GM19395 (cell line): ENCODE results near the gene THAP7.

Source experiments
- ATAC-seq: cut with Tn5 transposase; IDR thresholded peaks from one replicate; pipeline ENCODE4 v1.9.1; 2021; ENCODE audit warnings: mild to moderate bottlenecking, moderate library complexity; ENCODE audit not compliant: unreplicated experiment

The THAP7 gene

DNA sequence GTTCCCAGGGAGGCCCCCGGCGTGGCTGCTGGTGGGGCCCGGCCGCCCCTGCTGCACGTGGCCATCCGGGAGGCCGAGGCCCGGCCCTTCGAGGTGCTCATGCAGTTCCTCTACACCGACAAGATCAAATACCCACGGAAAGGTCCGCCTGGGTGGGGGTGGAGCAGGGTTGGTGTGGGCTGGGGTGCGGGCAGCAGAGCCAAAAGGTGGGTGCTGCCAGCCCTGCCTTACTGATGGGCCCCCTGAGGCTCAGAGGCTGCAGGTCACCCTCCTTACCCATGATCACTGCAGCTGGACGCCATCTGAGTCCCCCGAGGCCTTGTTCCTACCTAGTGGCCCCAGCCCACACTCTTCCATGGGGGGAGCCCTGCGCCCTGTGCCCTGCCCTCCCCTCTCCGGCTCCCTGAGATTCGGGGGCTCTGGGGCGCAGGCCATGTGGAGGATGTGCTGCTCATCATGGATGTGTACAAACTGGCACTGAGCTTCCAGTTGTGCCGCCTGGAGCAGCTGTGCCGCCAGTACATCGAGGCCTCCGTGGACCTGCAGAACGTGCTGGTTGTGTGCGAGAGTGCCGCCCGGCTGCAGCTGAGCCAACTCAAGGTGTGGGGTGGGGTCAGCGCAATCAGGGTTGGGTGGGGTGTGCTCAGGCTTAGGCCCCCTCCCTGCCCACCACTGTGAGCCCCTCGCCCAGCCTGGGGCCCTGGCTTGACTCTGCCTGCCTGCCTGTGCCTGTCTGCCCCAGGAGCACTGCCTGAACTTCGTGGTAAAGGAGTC is 7.6 kb downstream of the THAP7 start:
- no peak for ATAC-seq

DNA sequence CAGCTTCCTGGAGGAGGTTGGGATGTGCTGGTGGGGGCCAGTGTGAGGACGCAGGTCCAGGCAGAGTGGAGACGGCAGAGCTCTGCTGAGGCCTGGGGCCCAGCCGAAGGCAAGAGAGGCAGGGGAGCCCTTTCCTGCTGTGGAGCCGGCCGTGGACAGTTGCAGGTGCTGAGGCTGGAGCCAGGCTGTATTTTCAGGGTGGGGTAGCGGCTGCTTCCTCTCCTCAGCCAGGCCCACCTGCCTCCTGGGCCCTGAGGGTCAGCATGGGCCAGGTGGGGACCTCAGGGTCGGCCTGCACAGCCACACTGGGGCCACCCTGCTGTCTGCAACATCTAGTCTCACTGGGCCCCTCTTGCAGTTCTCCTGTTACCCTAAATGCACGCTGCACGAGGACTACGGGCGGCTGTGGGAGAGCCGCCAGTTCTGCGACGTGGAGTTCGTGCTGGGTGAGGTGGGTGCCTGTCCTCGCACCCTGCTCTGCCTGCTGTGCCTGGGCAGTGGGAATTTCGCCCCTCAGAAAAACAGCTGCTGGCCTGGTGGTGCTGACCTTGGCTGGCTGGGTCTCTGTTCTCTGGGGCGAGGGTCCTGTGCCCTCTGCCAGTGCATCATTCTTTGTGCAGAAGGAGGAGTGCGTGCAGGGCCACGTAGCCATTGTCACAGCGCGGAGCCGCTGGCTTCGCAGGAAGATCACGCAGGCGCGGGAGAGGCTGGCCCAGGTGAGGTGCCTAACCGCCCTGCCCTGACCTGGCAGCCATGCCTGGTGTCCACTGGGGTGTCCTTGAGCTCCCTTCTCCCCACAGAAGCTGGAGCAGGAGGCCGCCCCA is 8.4 kb downstream of the THAP7 start:
- ATAC-seq = no peak

- ATAC-seq = no peak
These were observed 9.2 kb downstream of the THAP7 start for GRCh38 chr22:20992456-20993303.

DNA sequence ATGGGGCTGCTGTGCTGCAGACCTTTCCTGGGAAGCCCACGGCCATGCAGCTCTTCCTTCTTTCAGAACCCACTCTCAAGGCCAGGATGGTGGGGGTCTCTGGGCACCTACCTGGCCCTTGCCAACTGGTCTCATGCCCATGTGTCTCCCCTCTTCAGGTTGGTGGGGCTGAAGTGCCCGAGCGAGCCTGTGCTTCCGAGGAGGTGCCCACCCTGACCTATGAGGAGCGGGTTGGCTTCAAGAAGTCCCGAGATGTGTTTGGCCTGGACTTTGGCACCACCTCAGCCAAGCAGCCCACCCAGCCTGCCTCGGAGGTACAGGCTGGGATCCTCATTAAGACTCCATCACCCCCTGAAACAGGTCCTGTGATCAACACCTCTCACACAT is 9.9 kb downstream of the THAP7 start:
- no peak for ATAC-seq

DNA sequence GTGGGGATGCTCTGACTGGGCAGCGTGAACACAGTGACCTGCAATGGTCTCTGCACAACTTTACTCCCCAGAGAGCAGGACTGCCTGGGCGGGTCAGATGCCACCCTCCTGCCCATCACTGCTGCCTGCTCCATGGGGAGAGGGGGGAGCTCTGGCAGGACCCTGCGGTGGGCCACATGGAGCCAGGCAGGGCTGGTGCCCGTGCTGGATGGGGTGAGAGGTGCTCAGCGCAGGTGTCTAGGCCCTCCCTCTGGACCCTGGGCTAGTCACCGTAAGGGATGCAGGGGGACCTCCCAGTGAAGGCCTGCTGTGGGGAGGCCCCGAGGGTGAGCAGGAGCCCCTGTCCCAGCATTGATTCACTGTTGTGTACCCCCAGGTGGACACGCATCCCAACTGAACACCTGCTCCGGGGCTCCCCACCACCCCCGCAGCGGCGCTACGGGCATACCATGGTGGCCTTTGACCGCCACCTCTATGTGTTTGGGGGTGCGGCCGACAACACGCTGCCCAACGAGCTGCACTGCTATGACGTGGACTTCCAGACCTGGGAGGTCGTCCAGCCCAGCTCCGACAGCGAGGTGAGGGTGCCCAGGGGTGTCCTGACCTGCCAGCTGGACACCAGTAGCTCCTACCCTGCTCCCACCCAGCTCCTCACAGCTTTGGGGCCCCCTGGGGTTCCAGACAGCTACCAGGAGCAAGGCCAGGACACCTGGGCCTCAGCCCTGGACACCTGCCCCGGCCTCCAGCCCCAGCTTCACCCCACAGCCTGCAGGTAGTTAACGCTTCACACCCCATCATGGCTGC is 10.5 kb downstream of the THAP7 start:
- no peak for ATAC-seq

DNA sequence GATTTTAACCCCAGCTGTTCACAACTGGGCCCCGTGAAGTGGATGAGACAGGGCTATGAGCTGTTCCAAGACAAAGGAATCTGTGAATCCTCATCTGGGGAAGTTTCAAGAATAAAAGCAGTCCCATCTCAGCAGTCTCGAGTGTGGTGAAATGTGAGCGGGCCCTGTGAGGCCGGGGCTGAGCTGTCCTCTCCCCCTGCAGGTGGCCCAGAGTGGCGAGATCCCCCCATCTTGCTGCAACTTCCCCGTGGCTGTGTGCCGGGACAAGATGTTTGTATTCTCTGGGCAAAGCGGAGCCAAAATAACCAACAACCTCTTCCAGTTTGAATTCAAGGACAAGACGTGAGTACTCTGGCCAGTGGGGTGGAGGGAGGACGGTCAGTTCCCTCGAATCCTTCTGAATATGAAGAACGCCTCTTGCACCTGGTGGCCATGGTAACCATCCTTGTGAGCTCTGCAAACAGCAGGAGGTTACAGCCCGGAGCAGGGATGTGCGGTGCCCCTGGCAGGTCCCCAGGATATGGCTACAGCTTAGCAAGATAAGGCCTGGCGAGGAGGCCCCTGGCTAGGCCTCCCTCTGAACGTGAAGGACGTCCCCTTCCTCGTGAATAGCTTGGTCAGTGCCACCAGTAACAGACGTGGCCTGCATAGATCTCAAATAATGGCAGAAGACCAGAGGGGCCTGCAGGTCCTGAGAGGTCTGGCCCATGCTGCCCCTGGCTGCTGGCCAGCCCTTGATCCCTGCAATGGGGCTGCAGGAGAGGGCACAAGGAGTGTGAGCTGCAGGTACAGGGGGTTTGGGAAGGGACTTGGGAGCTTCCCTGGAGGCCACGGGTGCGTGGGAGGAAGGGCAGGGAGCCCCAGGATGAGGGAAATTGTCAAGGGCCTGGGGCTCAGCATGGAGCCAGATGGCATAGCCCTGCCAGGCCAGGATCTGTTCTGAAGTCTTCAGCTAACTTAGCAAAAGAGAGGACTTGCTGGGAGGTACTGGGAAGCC is 11.4 kb downstream of the THAP7 start:
- no peak for ATAC-seq

- no peak for ATAC-seq
These were observed 12.4 kb downstream of the THAP7 start for GRCh38 chr22:20989323-20990138.

DNA sequence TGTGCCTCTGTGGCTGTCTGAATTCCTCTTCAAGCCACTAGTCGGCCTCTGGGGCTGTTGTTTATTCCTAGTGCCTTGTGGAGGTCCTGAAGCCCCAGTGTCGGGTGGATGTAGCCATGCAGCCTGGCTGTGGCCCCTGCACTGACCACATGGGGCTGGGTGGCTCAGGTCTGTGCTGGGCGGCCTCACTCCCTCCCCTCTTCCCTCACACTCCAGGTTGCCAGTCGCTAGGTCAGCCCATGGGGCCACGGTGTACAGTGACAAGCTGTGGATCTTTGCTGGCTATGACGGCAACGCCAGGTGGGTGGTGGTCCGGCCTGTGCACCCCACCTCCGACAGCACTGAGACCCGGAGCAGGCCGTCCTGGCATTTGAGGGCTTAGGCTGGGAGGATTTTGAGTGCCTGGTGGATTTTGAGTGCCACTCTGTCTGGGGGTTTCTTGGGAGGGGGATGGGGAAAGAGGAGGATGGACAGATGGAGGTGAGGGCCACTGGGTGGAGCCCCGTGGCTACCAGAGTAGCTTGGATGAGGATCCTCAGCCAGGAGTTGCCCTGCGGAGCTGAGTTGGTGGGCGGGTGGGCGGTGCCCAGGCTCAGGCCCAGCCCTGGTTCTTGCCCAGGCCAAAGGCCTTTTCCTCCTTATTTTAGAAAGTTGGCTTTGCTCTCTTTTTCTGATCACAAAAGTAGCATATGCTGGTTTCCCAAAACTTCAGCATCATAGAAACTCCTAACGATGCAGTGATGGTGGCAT is 13.2 kb downstream of the THAP7 start:
- no peak for ATAC-seq

DNA sequence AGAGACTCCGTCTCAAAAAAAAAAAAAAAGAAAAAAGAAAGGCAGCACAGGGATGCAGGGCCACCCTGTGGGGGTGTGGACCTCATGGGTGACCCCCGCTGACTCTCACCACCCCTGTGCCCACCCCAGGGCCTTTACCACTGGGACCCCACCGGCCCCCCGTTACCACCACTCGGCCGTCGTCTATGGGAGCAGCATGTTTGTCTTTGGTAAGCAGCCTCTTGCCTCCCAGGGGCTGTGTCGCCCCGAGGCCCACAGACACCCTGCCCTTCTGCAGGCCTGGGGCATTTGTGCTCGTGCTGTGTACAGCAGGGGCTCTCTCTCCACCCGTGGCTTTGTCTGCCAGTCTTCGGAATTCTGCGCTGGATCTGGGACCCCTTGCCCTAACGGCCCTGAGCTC is 14.5 kb downstream of the THAP7 start:
- ATAC-seq = no peak

DNA sequence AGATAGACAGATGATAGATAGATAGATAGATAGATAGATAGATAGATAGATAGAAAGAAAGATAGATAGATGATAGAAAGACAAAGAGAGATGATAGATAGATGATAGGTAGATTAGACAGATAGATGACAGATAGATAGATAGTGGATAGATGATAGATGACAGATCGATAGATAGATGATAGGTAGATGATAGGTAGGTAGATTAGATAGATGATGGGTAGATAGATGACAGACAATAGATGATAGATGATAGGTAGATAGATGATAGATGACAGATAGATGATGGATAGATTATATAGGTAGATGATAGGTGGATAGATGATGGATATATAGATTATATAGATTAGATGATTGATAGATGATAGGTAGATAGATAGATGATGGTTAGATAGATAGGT is 15.6 kb downstream of the THAP7 start:
- ATAC-seq = no peak

DNA sequence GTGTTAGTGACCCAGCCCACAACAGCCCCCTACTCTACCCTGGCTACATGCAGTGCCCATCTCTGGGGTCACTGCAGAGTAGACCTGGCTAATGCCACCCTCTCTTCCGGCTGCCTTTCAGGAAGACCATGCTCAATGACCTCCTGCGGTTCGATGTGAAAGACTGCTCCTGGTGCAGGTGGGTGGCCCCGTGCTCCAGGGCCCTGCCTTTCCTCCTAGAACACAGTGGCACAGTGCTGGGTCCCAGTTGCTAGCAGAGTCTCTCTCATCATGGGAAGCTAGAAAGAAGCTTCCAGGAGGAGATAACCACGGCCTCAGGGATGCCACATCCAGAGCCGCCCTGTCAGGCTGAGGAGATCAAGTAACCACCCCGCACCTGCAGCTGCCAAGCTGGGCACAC is 16.2 kb downstream of the THAP7 start:
- no peak for ATAC-seq

GRCh38 chr22:20983081-20983771 is 18.7 kb downstream of the THAP7 start:
- no peak for ATAC-seq

DNA sequence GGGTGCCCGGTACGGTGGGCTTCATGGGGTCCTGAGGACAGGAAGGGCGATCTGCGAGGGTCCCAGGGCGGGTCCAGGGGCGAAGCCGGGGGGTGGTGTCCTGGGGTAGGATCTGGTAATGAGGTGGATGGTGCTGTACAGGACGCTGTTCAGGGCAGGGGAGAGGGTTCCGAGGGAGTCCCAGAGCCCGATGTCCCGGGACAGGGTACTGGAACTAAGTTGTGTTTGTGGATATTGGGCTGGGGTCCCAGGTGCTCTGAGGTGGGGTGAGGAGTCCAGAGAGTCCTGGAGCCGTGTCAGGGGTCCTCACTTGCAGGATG is 19.4 kb downstream of the THAP7 start:
- peak; percentile 13 for ATAC-seq

DNA sequence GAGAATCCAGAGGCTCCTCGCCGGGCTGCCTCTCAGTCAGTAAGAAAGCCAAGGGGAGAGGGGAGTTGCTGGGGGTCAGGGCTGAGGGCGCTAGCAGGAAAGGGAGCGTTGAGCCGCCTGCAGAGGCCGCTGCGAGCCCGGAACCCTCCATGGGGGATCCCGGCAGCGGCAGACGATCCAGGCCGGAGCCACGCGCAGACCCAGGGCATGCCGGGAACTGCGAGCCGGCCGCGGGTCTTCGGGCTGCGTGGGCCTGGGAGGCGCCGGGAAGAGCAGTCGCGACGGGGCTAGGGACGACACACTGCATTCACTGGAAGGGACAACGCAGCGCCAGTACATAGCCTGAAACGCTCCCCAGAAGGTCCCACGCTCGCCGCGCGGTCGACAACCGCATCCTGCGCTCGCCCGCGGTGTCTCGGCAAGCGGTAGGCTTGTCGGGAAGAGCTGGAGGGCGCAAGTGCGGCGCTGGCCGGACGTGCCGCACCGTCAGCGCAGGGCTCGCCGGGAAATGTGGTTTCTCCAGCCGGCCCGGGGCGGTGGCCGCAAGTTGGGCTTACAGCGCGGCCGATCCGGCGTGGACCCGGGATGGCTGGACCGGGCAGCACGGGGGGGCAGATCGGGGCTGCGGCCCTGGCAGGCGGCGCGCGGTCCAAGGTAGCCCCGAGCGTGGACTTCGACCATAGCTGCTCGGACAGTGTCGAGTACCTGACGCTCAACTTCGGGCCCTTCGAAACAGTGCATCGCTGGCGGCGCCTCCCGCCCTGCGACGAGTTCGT is 19.9 kb downstream of the THAP7 start, which contains the start of gene LZTR1:
Gene LZTR1, plus strand, starts transcription at position 511 of the 776 bp plus-strand sequence. Its CDS starts 75 bp downstream, at position 586.
- peak; percentile 73 for ATAC-seq

GRCh38 chr22:20980938-20981722 is 20.8 kb downstream of the THAP7 start:
- ATAC-seq = no peak

DNA sequence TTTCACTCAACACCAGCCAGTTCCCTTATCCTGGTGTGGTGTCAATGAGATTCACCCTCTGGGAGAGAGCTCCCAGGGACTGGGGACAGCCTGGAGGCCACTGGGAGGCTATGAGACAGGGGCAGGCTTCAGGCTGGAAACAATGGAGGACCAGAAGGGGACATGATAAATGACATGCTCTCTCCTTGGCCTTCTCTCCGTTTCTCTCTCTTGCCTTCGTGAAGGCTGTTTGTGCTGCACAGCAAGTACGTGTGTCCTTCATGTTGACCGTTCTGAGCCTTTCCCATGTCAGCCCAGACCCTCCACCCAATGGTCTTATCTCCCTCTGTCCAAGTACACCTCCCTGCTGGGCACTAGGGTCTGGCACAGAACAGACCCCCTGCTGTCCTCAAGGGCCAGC is 21.4 kb downstream of the THAP7 start:
- no peak for ATAC-seq
